K562 (cell line): ENCODE results near the gene NFATC3. TPM values are rescaled to one million over a fixed set of nuclear protein-coding genes. Genes with fewer than 3 reads are reported as not detected.

ENCODE experiments used
- CC2D1A ChIP-seq: fragments of 450-650 bp; IDR thresholded peaks from 2 replicates; pipeline ENCODE4 v1.6.1; 2017; ENCODE audit warnings: mild to moderate bottlenecking
- CEBPZ ChIP-seq: fragments of 150-350 bp; IDR thresholded peaks from 2 replicates; pipeline ENCODE4 v1.6.1; 2014; ENCODE audit warnings: low read depth, mild to moderate bottlenecking, low read length, borderline replicate concordance
- FOXK1 ChIP-seq: sonication (generic); formaldehyde crosslinking; IDR thresholded peaks from 2 replicates; pipeline ENCODE4 v1.8.0; 2022; ENCODE audit warnings: missing genetic modification reagents, mild to moderate bottlenecking, borderline replicate concordance
- HMG20A ChIP-seq: fragments of 450-650 bp; formaldehyde crosslinking; conservative IDR thresholded peaks from 2 replicates; pipeline ENCODE4 v1.4.0; 2020; ENCODE audit warnings: mild to moderate bottlenecking, mixed read lengths
- NR2C1 ChIP-seq, 2 experiments: fragments of 450-650 bp; IDR thresholded peaks; 2 replicates each; pipeline ENCODE4 v1.6.1; 2017; ENCODE audit warnings: mild to moderate bottlenecking in 2 of 2, antibody characterized with exemption in 1 of 2, inconsistent platforms in 1 of 2, missing compliant biosample characterization in 1 of 2, missing genetic modification characterization in 1 of 2
- PCBP1 ChIP-seq: fragments of 200-400 bp; formaldehyde crosslinking; IDR thresholded peaks from 2 replicates; pipeline ENCODE4 v1.6.1; 2018; ENCODE audit warnings: mild to moderate bottlenecking, low read depth, low read length; ENCODE audit not compliant: poor library complexity, severe bottlenecking
- SAFB ChIP-seq: fragments of 200-400 bp; formaldehyde crosslinking; IDR thresholded peaks from 2 replicates; pipeline ENCODE4 v1.6.1; 2017; ENCODE audit warnings: low read depth, low read length, borderline replicate concordance
- SMAD4 ChIP-seq: fragments of 250-450 bp; sonication (Bioruptor Pico); conservative IDR thresholded peaks from 2 replicates; pipeline ENCODE4 v1.8.0; 2021; ENCODE audit warnings: inconsistent platforms, mild to moderate bottlenecking, moderate library complexity
- ZBTB17 ChIP-seq: fragments of 450-650 bp; formaldehyde crosslinking; IDR thresholded peaks from 2 replicates; pipeline ENCODE4 v1.4.0; 2020; ENCODE audit warnings: mild to moderate bottlenecking
- ZEB2 ChIP-seq: fragments of 450-650 bp; IDR thresholded peaks from 2 replicates; pipeline ENCODE4 v1.6.1; 2016
- ZNF217 ChIP-seq: sonication (generic); formaldehyde crosslinking; IDR thresholded peaks from 2 replicates; pipeline ENCODE4 v1.8.0; 2022; ENCODE audit warnings: mild to moderate bottlenecking, missing genetic modification reagents
- polyA plus RNA-seq, 8 experiments: library from polyadenylated mRNA; depleted of rRNA in 4 of 8; stranded (reverse) in 5 of 8; unstranded in 3 of 8; fragments of >200 nt; fragmentation: Nextera tagmentation in 2 of 8; fragmentation: Illumina TruSeq in 1 of 8; extraction: Ambion mirVana in 2 of 8; extraction: Trizol in 1 of 8; gene quantifications; 2 replicates each; pipeline versions ENCODE4 v1.2.1 to v1.2.3, GENCODE V29; 2011 to 2014; ENCODE audit warnings: inconsistent platforms in 1 of 8, missing spikeins in 1 of 8
- total RNA-seq, 7 experiments: library from RNA; depleted of rRNA in 6 of 7; stranded (reverse); fragments of >200 nt in 6 of 7; fragmentation: Illumina TruSeq in 2 of 7; extraction: Trizol in 2 of 7; gene quantifications; 2 replicates each; pipeline versions ENCODE4 v1.2.1 to v1.2.3, GENCODE V29; 2011 to 2021; ENCODE audit warnings: low replicate concordance in 1 of 7
- TF ChIP-seq, protein P1 (sequence below), 2 experiments: fragments of 200-800 bp in 1 of 2; sonication (Bioruptor generic) in 1 of 2; sonication (generic) in 1 of 2; formaldehyde crosslinking in 1 of 2; IDR thresholded peaks in 1 of 2; conservative IDR thresholded peaks in 1 of 2; 2 replicates each; pipeline versions ENCODE4 v1.5.0 to v1.6.1; 2016 to 2020; ENCODE audit warnings: missing compliant biosample characterization in 1 of 2, missing genetic modification characterization in 1 of 2, missing genetic modification reagents in 1 of 2

Gene NFATC3
- total and polyA plus RNA-seq, 9 of the 15 experiments (the other 6 are each of a cell fraction or from before 2014, with no cell fraction given), result 15.7 to 98.4 (median 59.4) TPM

DNA sequence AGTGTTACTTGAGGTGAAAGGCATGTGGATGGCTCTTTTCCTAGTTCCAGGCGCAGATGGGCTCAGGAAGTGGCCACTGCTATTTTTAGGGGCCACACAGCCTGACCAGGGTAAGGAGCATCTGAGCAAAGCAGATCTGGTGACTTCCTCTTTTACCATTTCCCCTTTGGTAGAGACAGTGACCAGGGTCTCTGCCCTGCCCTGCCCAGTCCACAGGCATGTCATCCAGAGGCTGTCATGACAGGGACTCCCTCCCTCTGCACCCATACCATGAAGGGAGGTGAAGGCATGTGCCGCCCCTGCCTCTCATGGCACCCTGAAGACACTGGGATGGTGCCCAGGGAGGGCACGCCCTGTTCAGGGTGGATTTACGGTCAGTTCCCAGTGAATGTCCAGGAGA is 162.2 kb downstream of the NFATC3 start (continued):
- no peak for TF ChIP-seq CEBPZ
- TF ChIP-seq ZBTB17 (CRISPR knock-in tag), result no peak
- no peak for TF ChIP-seq SAFB
- TF ChIP-seq ZEB2, result no peak
- TF ChIP-seq FOXK1, result 0 out of 2 replicates have a peak, but pooled peaks have one; percentile 53
- no peak for TF ChIP-seq HMG20A (CRISPR knock-in tag)
- no peak for TF ChIP-seq SMAD4 (CRISPR knock-in tag)
- TF ChIP-seq, protein P1, sequence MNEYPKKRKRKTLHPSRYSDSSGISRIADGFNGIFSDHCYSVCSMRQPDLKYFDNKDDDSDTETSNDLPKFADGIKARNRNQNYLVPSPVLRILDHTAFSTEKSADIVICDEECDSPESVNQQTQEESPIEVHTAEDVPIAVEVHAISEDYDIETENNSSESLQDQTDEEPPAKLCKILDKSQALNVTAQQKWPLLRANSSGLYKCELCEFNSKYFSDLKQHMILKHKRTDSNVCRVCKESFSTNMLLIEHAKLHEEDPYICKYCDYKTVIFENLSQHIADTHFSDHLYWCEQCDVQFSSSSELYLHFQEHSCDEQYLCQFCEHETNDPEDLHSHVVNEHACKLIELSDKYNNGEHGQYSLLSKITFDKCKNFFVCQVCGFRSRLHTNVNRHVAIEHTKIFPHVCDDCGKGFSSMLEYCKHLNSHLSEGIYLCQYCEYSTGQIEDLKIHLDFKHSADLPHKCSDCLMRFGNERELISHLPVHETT (CRISPR knock-in tag; conservative IDR thresholded peaks at IDR 0.05 in 1 of 2, IDR thresholded peaks at IDR 0.05 in 1 of 2), result no peak
- TF ChIP-seq ZNF217, result no peak
- TF ChIP-seq PCBP1, result no peak
- TF ChIP-seq CC2D1A, result no peak
- TF ChIP-seq NR2C1 (IDR thresholded peaks at IDR 0.05), result no peak
- TF ChIP-seq NR2C1 (tag; IDR thresholded peaks at IDR 0.05), result no peak
